ENCODE data around the gene VAMP5. TPM values are rescaled to one million over a fixed set of nuclear protein-coding genes. Genes with fewer than 3 reads are reported as not detected.

VAMP5 gene
- total and polyA plus RNA-seq, 2 donors (not counting 1 experiment from before 2014, with no cell fraction given), result 16.9 to 28.6 TPM

DNA sequence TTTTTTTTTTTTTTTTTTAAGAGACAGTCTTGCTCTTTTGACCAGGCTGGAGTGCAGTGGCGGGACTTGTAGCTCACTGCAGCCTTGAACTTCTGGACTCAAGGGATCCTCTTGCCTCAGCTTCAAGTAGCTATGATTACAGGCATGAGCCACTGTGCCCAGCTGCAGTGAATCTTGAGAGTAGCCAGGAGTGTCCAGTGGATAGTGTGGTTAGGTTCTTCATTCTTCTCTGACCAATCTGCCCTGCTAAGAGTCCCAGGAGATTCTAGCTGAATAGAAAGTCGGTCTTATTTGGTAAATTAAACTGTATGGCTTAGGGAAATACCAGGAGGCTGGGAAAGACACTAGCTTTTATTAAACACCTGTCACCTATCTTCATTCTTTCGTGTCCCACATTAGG lies 47.1 kb downstream of the VAMP5 start:
- no peaks in the 10 kb centered on the region for H3K27me3 ChIP-seq (replicated peaks in 1 of 4; ENCODE audit: control extremely low read depth in 1 of 4, control insufficient read depth in 3 of 4, insufficient read depth in 4 of 4, low read length in 3 of 4)
- no peak overlapping the region for H3K9ac ChIP-seq (ENCODE audit: low read length)
- ChIA-PET POLR2A (no interaction called here), CTCF (interaction anchor here (1.1 to 1.7 kb wide), 4 partner anchors 8 to 80 kb away, joined by 3 to 7 read pairs (median 4); no protein-coding TSS in a partner anchor)
- TF ChIP-seq, protein P1, sequence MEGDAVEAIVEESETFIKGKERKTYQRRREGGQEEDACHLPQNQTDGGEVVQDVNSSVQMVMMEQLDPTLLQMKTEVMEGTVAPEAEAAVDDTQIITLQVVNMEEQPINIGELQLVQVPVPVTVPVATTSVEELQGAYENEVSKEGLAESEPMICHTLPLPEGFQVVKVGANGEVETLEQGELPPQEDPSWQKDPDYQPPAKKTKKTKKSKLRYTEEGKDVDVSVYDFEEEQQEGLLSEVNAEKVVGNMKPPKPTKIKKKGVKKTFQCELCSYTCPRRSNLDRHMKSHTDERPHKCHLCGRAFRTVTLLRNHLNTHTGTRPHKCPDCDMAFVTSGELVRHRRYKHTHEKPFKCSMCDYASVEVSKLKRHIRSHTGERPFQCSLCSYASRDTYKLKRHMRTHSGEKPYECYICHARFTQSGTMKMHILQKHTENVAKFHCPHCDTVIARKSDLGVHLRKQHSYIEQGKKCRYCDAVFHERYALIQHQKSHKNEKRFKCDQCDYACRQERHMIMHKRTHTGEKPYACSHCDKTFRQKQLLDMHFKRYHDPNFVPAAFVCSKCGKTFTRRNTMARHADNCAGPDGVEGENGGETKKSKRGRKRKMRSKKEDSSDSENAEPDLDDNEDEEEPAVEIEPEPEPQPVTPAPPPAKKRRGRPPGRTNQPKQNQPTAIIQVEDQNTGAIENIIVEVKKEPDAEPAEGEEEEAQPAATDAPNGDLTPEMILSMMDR (IDR thresholded peaks at IDR 0.05), result no peak
- DNase-seq, result no peak
- intact Hi-C loops (cut with micrococcal nuclease), result no loop called here
- no CpG with 5 or more reads among the region's 3 CpGs for WGBS (ENCODE audit: insufficient coverage)
- H3K9me3 ChIP-seq (ENCODE audit: control extremely low read depth in 1 of 3, control insufficient read depth in 2 of 3, insufficient read depth in 1 of 3, low read length in 2 of 3), result no peaks in the 10 kb centered on the region
- H3K79me2 ChIP-seq (ENCODE audit: control insufficient read depth, insufficient read depth, low read length), result peaks cover 25% of the 10 kb centered on the region
- H3K4me1 ChIP-seq (ENCODE audit: control insufficient read depth in 2 of 2, insufficient read depth in 2 of 2, low read length in 2 of 2), result peaks cover 7% of the 10 kb centered on the region in 2 donors
- H2AFZ ChIP-seq (ENCODE audit: insufficient read depth, low read depth, low read length, poor library complexity, severe bottlenecking), result no peak overlapping the region
- peaks cover 5% of the 10 kb centered on the region for H4K20me1 ChIP-seq (ENCODE audit: control insufficient read depth, insufficient read depth, low read length, poor library complexity, severe bottlenecking)
- H3K27ac ChIP-seq (ENCODE audit: low read length in 2 of 2), result no peak overlapping the region
- no peak overlapping the region for H3K4me2 ChIP-seq (replicated peaks; ENCODE audit: low read depth, low read length, poor library complexity, severe bottlenecking)
- H3K9me3 Mint-ChIP-seq (ENCODE audit: insufficient read depth), result no peaks in the 10 kb centered on the region
- peaks cover 10 to 81% of the 10 kb centered on the region in 2 experiments for H3K36me3 ChIP-seq (replicated peaks in 1 of 2; ENCODE audit: control extremely low read depth in 1 of 2, control insufficient read depth in 1 of 2, extremely low read depth in 1 of 2, insufficient read depth in 2 of 2, low read length in 1 of 2)
- no peaks in the 10 kb centered on the region for H3K27me3 Mint-ChIP-seq
- H3K4me3 ChIP-seq (ENCODE audit: control extremely low read depth in 1 of 5, extremely low read depth in 1 of 5, insufficient read depth in 1 of 5, low read depth in 2 of 5, low read length in 4 of 5), result no peak overlapping the region
- no peak for ATAC-seq (ENCODE audit: low read depth)
- peaks cover 10% of the 10 kb centered on the region for H3K4me1 Mint-ChIP-seq
- no peak overlapping the region for H3K4me3 Mint-ChIP-seq
- no peak overlapping the region for H3K27ac Mint-ChIP-seq

DNA sequence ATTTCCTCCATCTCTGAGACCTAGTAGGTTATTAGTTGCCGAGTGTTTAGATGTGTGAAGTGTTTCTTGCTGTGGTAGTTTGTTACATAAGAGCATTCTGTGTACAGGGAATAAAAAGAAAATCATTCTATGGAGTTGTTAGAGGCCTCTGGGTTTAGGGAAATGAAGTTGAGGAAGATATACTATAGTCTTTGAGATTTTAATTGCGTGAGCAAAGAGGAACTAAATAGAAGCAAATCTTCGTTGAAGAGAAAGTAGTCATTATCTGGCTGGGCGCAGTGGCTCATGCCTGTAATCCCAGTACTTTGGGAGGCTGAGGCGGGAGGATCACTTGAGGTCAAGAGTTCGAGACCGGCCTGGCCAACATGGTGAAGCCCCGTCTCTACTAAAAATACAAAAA lies 50.8 kb downstream of the VAMP5 start:
- CTCF ChIA-PET, result interaction anchor here (1.2 to 8.4 kb wide), 3 partner anchors 10 to 72 kb away, joined by 3 to 134 read pairs (median 22); no protein-coding TSS in a partner anchor
- no peaks in the 10 kb centered on the region for H3K9me3 Mint-ChIP-seq (ENCODE audit: insufficient read depth)

More for the DNA sequence above, 50.8 kb downstream of the VAMP5 start:
- H3K27me3 ChIP-seq (replicated peaks in 1 of 4; ENCODE audit: control extremely low read depth in 1 of 4, control insufficient read depth in 3 of 4, insufficient read depth in 4 of 4, low read length in 3 of 4), result no peaks in the 10 kb centered on the region
- Mint-ChIP-seq H3K27me3 (no peaks in the 10 kb centered on the region), H3K4me3 (no peak overlapping the region), H3K27ac (no peak overlapping the region), H3K4me1 (peaks cover 4% of the 10 kb centered on the region)
- H3K4me3 ChIP-seq (ENCODE audit: control extremely low read depth in 1 of 5, extremely low read depth in 1 of 5, insufficient read depth in 1 of 5, low read depth in 2 of 5, low read length in 4 of 5), result no peak overlapping the region
- intact Hi-C loops (cut with micrococcal nuclease), result no loop called here
- DNase-seq (no peak), ATAC-seq (ENCODE audit: low read depth) (no peak)
- POLR2A ChIA-PET, result no interaction called here
- no peak overlapping the region for H3K27ac ChIP-seq (ENCODE audit: low read length in 2 of 2)
- WGBS (ENCODE audit: insufficient coverage), result 91% methylated on average over 3 of the region's 8 CpGs
- H3K9ac ChIP-seq (ENCODE audit: low read length), result no peak overlapping the region
- no peaks in the 10 kb centered on the region for H3K4me1 ChIP-seq (ENCODE audit: control insufficient read depth in 2 of 2, insufficient read depth in 2 of 2, low read length in 2 of 2)
- H3K4me2 ChIP-seq (replicated peaks; ENCODE audit: low read depth, low read length, poor library complexity, severe bottlenecking), result no peak overlapping the region
- peaks cover 35% of the 10 kb centered on the region for H3K79me2 ChIP-seq (ENCODE audit: control insufficient read depth, insufficient read depth, low read length)
- TF ChIP-seq, protein P1 (IDR thresholded peaks at IDR 0.05), result no peak
- no peak for TF ChIP-seq EZH2 (IDR thresholded peaks at IDR 0.05; ENCODE audit: borderline replicate concordance, insufficient read depth, low read depth, low read length, poor library complexity, severe bottlenecking)
- no peaks in the 10 kb centered on the region for H3K9me3 ChIP-seq (ENCODE audit: control extremely low read depth in 1 of 3, control insufficient read depth in 2 of 3, insufficient read depth in 1 of 3, low read length in 2 of 3)
- no peak overlapping the region for H2AFZ ChIP-seq (ENCODE audit: insufficient read depth, low read depth, low read length, poor library complexity, severe bottlenecking)
- peaks cover 9 to 88% of the 10 kb centered on the region in 2 experiments for H3K36me3 ChIP-seq (replicated peaks in 1 of 2; ENCODE audit: control extremely low read depth in 1 of 2, control insufficient read depth in 1 of 2, extremely low read depth in 1 of 2, insufficient read depth in 2 of 2, low read length in 1 of 2)
- peaks cover 13% of the 10 kb centered on the region for H4K20me1 ChIP-seq (ENCODE audit: control insufficient read depth, insufficient read depth, low read length, poor library complexity, severe bottlenecking)

Data from B cell (primary cell).